Trophoblast cell (in vitro differentiated cells and primary cell): ENCODE measurements around the gene GRM5.
"Not testable (repeated sequence)": the region's sequence is repeated elsewhere in the genome, so short reads cannot be mapped to it uniquely, and the experiment has no call there.

Experiments
- DNase-seq, 2 donors: peaks; one replicate each; pipeline ENCODE4 v3.0.0-alpha.2; 2016
- H2AFZ ChIP-seq: 2 replicates; pipeline ENCODE4 v1.6.1; 2013; ENCODE audit warnings: low read length, moderate library complexity, mild to moderate bottlenecking; ENCODE audit not compliant: insufficient read depth, poor library complexity
- H2AK5ac ChIP-seq: 2 replicates; pipeline ENCODE4 v1.6.1; 2013; ENCODE audit warnings: mild to moderate bottlenecking, low read length
- H2BK120ac ChIP-seq: 2 replicates; pipeline ENCODE4 v1.6.1; 2013; ENCODE audit warnings: low read length, mild to moderate bottlenecking, moderate library complexity; ENCODE audit not compliant: insufficient read depth, poor library complexity
- H2BK12ac ChIP-seq: 2 replicates; pipeline ENCODE4 v1.6.1; 2013; ENCODE audit warnings: mild to moderate bottlenecking, low read length, moderate library complexity
- H2BK5ac ChIP-seq: 2 replicates; pipeline ENCODE4 v1.6.1; 2013; ENCODE audit warnings: low read length, low read depth, moderate library complexity, mild to moderate bottlenecking; ENCODE audit not compliant: poor library complexity
- H3K14ac ChIP-seq: 2 replicates; pipeline ENCODE4 v1.6.1; 2013; ENCODE audit warnings: mild to moderate bottlenecking, low read length
- H3K18ac ChIP-seq: 2 replicates; pipeline ENCODE4 v1.6.1; 2013; ENCODE audit warnings: mild to moderate bottlenecking, low read length
- H3K23ac ChIP-seq: 2 replicates; pipeline ENCODE4 v1.6.1; 2013; ENCODE audit warnings: low read length
- H3K27ac ChIP-seq: 2 replicates; pipeline ENCODE4 v1.5.1; 2013; ENCODE audit warnings: low read depth, mild to moderate bottlenecking, inconsistent platforms, low read length, moderate library complexity
- H3K27me3 ChIP-seq: 2 replicates; pipeline ENCODE4 v1.6.1; 2013; ENCODE audit warnings: inconsistent platforms, mild to moderate bottlenecking, low read length, moderate library complexity; ENCODE audit not compliant: insufficient read depth
- H3K36me3 ChIP-seq, 2 experiments: 1 replicate in 1 of 2; 2 replicates in 1 of 2; pipeline ENCODE4 v1.6.1; 2013; ENCODE audit warnings: low read length in 2 of 2, mild to moderate bottlenecking in 2 of 2, moderate library complexity in 1 of 2; ENCODE audit not compliant: insufficient read depth in 2 of 2, control insufficient read depth in 1 of 2
- H3K4ac ChIP-seq: 2 replicates; pipeline ENCODE4 v1.6.1; 2013; ENCODE audit warnings: low read depth, mild to moderate bottlenecking, low read length, moderate library complexity
- H3K4me1 ChIP-seq, 2 experiments: 1 replicate in 1 of 2; 2 replicates in 1 of 2; pipeline ENCODE4 v1.6.1; 2013; ENCODE audit warnings: low read length in 2 of 2, mild to moderate bottlenecking in 2 of 2, moderate library complexity in 1 of 2; ENCODE audit not compliant: insufficient read depth in 2 of 2, control insufficient read depth in 1 of 2
- H3K4me2 ChIP-seq: 2 replicates; pipeline ENCODE4 v1.6.1; 2013; ENCODE audit warnings: inconsistent platforms, mild to moderate bottlenecking, low read length, moderate library complexity
- H3K4me3 ChIP-seq: 2 replicates; pipeline ENCODE4 v1.5.1; 2013; ENCODE audit warnings: mild to moderate bottlenecking, low read depth, low read length, inconsistent platforms
- H3K79me1 ChIP-seq: one replicate; pipeline ENCODE4 v1.6.1; 2013; ENCODE audit warnings: low read length
- H3K79me2 ChIP-seq: 2 replicates; pipeline ENCODE4 v1.6.1; 2013; ENCODE audit warnings: low read length, mild to moderate bottlenecking; ENCODE audit not compliant: control insufficient read depth, insufficient read depth, poor library complexity
- H3K9ac ChIP-seq: 2 replicates; pipeline ENCODE4 v1.6.1; 2013; ENCODE audit warnings: mild to moderate bottlenecking, low read length
- H3K9me3 ChIP-seq: 2 replicates; pipeline ENCODE4 v1.6.1; 2013; ENCODE audit warnings: low read depth, mild to moderate bottlenecking, control low read depth, inconsistent platforms, low read length; ENCODE audit not compliant: insufficient read depth
- H4K12ac ChIP-seq: 2 replicates; pipeline ENCODE4 v1.6.1; 2013; ENCODE audit warnings: low read depth, mild to moderate bottlenecking, low read length, moderate library complexity
- H4K8ac ChIP-seq: 2 replicates; pipeline ENCODE4 v1.6.1; 2013; ENCODE audit warnings: low read depth, mild to moderate bottlenecking, low read length, moderate library complexity
- H4K91ac ChIP-seq: one replicate; pipeline ENCODE4 v1.6.1; 2013; ENCODE audit warnings: low read depth, mild to moderate bottlenecking, low read length, moderate library complexity
- WGBS: extraction: QIAGEN DNeasy Blood & Tissue Kit; methylation state at CpG from one replicate; pipeline ENCODE4 v1.1.7; 2013; ENCODE audit warnings: missing lambda C conversion rate; ENCODE audit not compliant: insufficient read length, insufficient coverage; ENCODE audit errors: extremely low coverage; 5-methylcytosine and 5-hydroxymethylcytosine counted together

GRM5 gene

DNA sequence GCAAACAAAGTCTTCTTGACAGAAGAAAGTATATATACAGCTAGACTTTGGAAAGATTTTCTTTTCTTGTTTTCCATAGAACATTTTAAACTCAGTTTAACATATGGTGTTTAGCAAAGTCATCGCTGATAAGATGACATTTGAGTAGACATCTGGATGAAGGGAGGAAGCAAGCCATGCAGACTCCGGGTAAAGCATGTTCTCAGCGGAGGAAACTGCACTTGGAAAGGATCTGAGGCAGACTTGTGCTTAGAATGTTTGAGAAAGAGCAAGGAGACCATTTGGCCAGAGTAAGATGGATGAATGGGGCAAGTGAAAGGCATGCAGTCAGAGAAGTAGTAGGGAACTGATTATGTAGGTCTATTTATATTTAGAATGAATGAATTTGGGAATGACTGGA, 105.9 kb downstream of the GRM5 start:
- not testable (repeated sequence) for H3K18ac ChIP-seq, H2BK5ac ChIP-seq, H2AFZ ChIP-seq, H4K12ac ChIP-seq, H2AK5ac ChIP-seq, H3K4me1 ChIP-seq, H3K27me3 ChIP-seq, H3K9ac ChIP-seq, H4K91ac ChIP-seq, H3K4ac ChIP-seq, H2BK12ac ChIP-seq, H4K8ac ChIP-seq, H3K4me3 ChIP-seq, DNase-seq, H3K23ac ChIP-seq, H3K4me2 ChIP-seq, H3K14ac ChIP-seq, H3K79me1 ChIP-seq, H3K9me3 ChIP-seq, H3K79me2 ChIP-seq, H3K27ac ChIP-seq, H2BK120ac ChIP-seq, H3K36me3 ChIP-seq
- WGBS, result no CpG with 5 or more reads among the region's 3 CpGs

DNA sequence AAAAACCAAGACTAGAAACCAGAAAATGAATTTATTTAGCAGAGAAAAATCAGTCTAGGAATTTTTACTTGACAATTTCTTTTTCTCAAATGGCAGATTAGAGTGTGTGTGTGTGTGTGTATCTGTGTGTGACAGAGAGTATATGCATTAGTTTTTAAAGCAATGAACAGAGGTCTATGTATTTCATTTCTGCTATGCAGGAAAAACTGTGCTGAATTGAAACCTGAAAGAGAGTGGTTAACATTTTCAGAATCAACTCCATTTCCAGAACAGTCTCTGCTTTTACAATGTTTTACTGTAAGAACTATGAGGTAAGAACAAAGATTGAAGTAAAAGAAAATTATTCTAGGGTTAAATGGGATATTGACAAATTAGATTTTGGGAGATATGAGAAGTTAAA, 114.8 kb downstream of the GRM5 start:
- H3K23ac ChIP-seq, result no peak overlapping the region
- no peak overlapping the region for H4K12ac ChIP-seq
- H2BK5ac ChIP-seq, result no peak overlapping the region
- no peak overlapping the region for H4K91ac ChIP-seq
- H3K27me3 ChIP-seq, result no peaks in the 10 kb centered on the region
- no peaks in the 10 kb centered on the region for H3K79me1 ChIP-seq
- H3K18ac ChIP-seq, result no peak overlapping the region
- no peaks in the 10 kb centered on the region for H3K36me3 ChIP-seq
- H3K27ac ChIP-seq, result no peak overlapping the region
- no peak overlapping the region for H3K4ac ChIP-seq
- DNase-seq, result no peak
- H3K9me3 ChIP-seq, result no peaks in the 10 kb centered on the region
- no peak overlapping the region for H3K9ac ChIP-seq
- no peak overlapping the region for H2BK12ac ChIP-seq
- no peak overlapping the region for H4K8ac ChIP-seq
- H2AK5ac ChIP-seq, result no peak overlapping the region
- H2BK120ac ChIP-seq, result no peak overlapping the region
- H3K14ac ChIP-seq, result no peak overlapping the region
- no peak overlapping the region for H3K4me3 ChIP-seq
- H3K4me2 ChIP-seq, result no peak overlapping the region
- no peaks in the 10 kb centered on the region for H3K79me2 ChIP-seq
- no peak overlapping the region for H2AFZ ChIP-seq
- H3K4me1 ChIP-seq, result no peaks in the 10 kb centered on the region

DNA sequence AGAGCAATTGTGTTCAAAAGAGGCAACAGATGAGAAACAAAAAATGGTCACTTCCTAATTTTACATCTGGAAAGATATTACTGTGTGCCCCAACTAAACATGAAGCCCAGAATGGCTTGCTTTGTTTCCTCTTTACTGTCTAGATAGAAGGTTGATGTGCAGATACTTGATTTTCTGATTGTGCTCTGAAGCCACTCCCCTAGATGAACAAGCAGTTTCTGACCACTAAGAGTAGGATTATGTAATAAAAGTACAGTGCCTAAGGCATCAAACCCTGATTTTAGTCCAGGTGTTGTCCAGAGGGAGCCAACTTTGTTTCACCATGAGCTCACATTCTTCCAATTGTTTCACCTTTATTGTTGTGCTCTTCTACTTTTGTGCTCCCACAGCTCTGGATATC, 116.9 kb downstream of the GRM5 start:
- H3K36me3 ChIP-seq, H4K8ac ChIP-seq, H3K4me2 ChIP-seq, H4K12ac ChIP-seq, H3K23ac ChIP-seq, H3K9me3 ChIP-seq, H2BK5ac ChIP-seq, H3K14ac ChIP-seq, H3K79me2 ChIP-seq, H2BK120ac ChIP-seq, H2BK12ac ChIP-seq, H3K79me1 ChIP-seq, H3K4me1 ChIP-seq, H4K91ac ChIP-seq, H3K4ac ChIP-seq, H3K9ac ChIP-seq, H3K4me3 ChIP-seq, H3K27me3 ChIP-seq, H3K27ac ChIP-seq, H3K18ac ChIP-seq, H2AK5ac ChIP-seq, H2AFZ ChIP-seq: not testable (repeated sequence)
- DNase-seq, result peak in 1 of 2 donors; percentile 64

DNA sequence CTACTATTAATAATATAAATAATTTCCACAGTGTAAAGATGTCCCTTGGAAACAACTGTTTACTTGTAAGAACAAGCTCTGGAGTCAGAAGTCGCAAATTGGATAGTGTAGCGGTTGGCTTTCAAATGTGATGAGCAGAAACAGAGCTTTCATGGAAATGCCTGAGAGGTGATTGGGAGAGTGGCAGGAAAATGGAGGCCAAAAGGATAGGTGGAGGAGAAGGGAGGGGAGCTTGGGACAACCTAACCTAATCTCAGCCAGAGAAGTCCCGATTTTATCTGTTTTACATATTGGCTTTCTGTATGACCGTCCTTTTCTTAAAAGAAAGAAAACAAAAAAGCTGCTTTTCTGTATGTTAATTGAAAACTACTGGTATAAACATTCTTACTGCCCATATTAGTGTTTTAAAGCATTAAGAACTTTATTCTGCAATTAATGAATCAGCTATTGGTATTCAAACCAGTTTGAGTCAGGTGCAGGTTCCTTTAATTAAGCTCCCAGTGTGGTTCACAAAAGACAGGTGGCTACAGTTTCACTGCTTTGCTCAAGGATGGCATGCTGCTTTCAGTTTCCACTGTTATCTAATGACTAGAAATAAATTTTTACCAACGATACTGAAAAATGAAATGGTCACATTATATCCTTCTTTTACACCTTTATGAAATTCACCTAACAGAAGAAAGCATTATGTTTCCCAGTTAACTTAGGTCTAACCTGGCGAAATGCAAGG, 117.8 kb downstream of the GRM5 start:
- H2AK5ac ChIP-seq, H3K27me3 ChIP-seq, H3K79me1 ChIP-seq, H3K14ac ChIP-seq, H4K8ac ChIP-seq, H4K12ac ChIP-seq, H3K4me3 ChIP-seq, H2BK12ac ChIP-seq, H3K36me3 ChIP-seq, H3K27ac ChIP-seq, H3K79me2 ChIP-seq, H2BK5ac ChIP-seq, H3K4ac ChIP-seq, H3K9ac ChIP-seq, H2BK120ac ChIP-seq, H3K18ac ChIP-seq, DNase-seq, H3K4me2 ChIP-seq, H4K91ac ChIP-seq, H3K23ac ChIP-seq, H2AFZ ChIP-seq, H3K4me1 ChIP-seq, H3K9me3 ChIP-seq: not testable (repeated sequence)
- no CpG with 5 or more reads among the region's 6 CpGs for WGBS
